Fibroblast of lung (primary cell): ENCODE data around the gene ZDHHC14.

Source experiments
- CTCF ChIP-seq, 2 donors: IDR thresholded peaks in 1 of 2; conservative IDR thresholded peaks in 1 of 2; 1 replicate in 1 of 2; 2 replicates in 1 of 2; pipeline ENCODE4 v1.5.1; 2011 to 2012; ENCODE audit warnings: low read length in 2 of 2, control low read depth in 1 of 2, inconsistent platforms in 1 of 2, low read depth in 1 of 2, mild to moderate bottlenecking in 1 of 2
- EZH2 ChIP-seq: IDR thresholded peaks from 2 replicates; pipeline ENCODE4 v1.5.1; 2012; ENCODE audit warnings: low read length, control low read depth, mild to moderate bottlenecking; ENCODE audit errors: missing control alignments

DNA sequence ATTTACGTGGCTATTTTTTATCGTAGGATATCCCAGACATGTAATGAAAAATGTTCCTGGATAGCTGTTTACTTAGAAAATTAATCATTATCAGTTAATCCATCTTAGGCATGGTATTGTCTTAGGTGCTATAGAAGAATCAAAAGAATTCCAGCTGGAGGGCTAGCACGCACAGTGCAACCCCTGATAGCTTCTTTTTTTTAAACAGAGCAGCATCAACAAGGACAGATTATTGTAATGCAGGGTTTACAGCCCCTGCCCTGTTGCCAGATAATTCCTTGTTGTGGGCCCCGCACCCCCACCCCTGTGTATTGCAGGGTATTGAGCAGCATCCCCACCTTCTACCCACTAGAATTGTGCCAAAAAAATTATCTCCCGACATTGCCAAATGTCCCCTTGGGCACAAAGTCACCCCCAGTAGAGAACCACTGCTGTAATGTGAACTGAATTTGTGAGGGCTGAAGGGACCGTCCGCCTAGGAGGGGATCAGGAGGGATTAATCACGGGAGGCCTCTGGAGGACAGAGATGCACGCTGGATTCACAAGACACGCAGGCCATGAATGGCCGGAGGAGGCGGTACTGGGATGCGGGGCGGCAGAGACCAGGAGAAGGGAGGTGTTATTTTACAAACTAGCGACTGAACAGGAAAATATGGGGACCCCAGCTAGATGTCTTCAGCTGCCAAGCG lies 174.6 kb downstream of the ZDHHC14 start:
- no peak for TF ChIP-seq CTCF (conservative IDR thresholded peaks at IDR 0.05 in 1 of 2, IDR thresholded peaks at IDR 0.05 in 1 of 2; ENCODE audit: low read depth in 1 of 2, low read length in 2 of 2)
- no peak for TF ChIP-seq EZH2
